DMS153 treated with DMSO at 0.1 percent for 48 hours (cell line): Measurements from ENCODE around the gene PRR5L.
"Not testable (repeated sequence)": the region's sequence is repeated elsewhere in the genome, so short reads cannot be mapped to it uniquely, and the experiment has no call there.

Source experiments
- DNase-seq: peaks from one replicate; lab custom pipeline; 2025; ENCODE audit not compliant: unreplicated experiment; lab: John Stamatoyannopoulos, UW

PRR5L gene

GRCh38 chr11:36456156-36456555, 160.1 kb downstream of the PRR5L start:
- DNase-seq = no peak

GRCh38 chr11:36458129-36458915, 162.2 kb downstream of the PRR5L start:
- no peak for DNase-seq

GRCh38 chr11:36459046-36459445, 163.0 kb downstream of the PRR5L start:
- no peak for DNase-seq

- no peak for DNase-seq
Measured at GRCh38 chr11:36460220-36460619, 164.1 kb downstream of the PRR5L start.

- no peak for DNase-seq
Measured at GRCh38 chr11:36462321-36462720, 166.2 kb downstream of the PRR5L start.

- no peak for DNase-seq
Measured at GRCh38 chr11:36463781-36464180, 167.7 kb downstream of the PRR5L start.

GRCh38 chr11:36464720-36465119, 168.6 kb downstream of the PRR5L start:
- DNase-seq = no peak

GRCh38 chr11:36465449-36466163, 169.5 kb downstream of the PRR5L start:
- no peak for DNase-seq

GRCh38 chr11:36467012-36467411, 170.9 kb downstream of the PRR5L start:
- DNase-seq = no peak

GRCh38 chr11:36467916-36468315, 171.8 kb downstream of the PRR5L start:
- DNase-seq = no peak

GRCh38 chr11:36469063-36469462, 173.0 kb downstream of the PRR5L start:
- no peak for DNase-seq

GRCh38 chr11:36469881-36470802, 174.1 kb downstream of the PRR5L start:
- no peak for DNase-seq

- DNase-seq = no peak
Measured at GRCh38 chr11:36471577-36471976, 175.5 kb downstream of the PRR5L start.

GRCh38 chr11:36475192-36475591, 179.1 kb downstream of the PRR5L start:
- DNase-seq = no peak

- DNase-seq = peak; percentile 7
Measured at GRCh38 chr11:36478700-36479329, 182.7 kb downstream of the PRR5L start.

GRCh38 chr11:36480833-36481232, 184.7 kb downstream of the PRR5L start:
- DNase-seq = no peak

GRCh38 chr11:36483042-36483441, 187.0 kb downstream of the PRR5L start:
- DNase-seq = not testable (repeated sequence)

- DNase-seq = no peak
Measured at GRCh38 chr11:36485298-36486002, 189.4 kb downstream of the PRR5L start.

GRCh38 chr11:36487619-36488018, 191.5 kb downstream of the PRR5L start:
- DNase-seq = no peak

- no peak for DNase-seq
Measured at GRCh38 chr11:36488096-36488495, 192.0 kb downstream of the PRR5L start.
